HuH-7 (cell line): ENCODE data around the gene AGER.
"Not testable (repeated sequence)": the region's sequence is repeated elsewhere in the genome, so short reads cannot be mapped to it uniquely, and the experiment has no call there.

Source experiments
- DNase-seq: peaks from one replicate; pipeline ENCODE4 v3.0.0; 2011; ENCODE audit warnings: low spot score

Gene AGER

DNA sequence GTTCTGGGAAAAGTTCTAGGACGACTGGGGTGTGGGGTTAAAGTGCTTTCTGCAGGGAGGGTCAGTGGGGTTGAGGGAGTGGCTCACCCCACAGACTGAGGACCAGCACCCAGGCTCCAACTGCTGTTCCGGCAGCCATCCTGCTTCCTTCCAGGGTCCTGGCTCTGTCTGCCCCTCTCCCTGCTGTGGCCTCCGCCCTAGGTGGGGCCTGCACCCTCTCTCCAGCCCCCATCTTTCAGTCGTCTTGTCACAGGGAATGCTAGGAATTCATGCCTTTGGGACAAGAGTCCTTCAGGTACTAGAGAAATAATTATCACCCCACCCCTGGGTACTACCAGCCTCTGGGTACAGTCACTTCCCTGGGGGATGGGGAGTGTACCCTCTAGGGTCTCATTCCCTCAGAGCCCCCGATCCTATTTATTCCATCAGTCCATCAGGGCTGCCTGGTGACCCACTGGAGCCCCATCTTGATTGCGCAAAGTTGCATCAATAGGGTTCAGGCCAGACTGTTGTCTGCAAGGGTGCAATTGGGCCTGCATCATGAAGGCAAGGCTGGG is at the start of gene AGER:
Gene AGER (minus strand): TSS at position 170 of the 557 bp plus-strand sequence. CDS start 31 bp downstream, at position 139.
- no peak for DNase-seq

DNA sequence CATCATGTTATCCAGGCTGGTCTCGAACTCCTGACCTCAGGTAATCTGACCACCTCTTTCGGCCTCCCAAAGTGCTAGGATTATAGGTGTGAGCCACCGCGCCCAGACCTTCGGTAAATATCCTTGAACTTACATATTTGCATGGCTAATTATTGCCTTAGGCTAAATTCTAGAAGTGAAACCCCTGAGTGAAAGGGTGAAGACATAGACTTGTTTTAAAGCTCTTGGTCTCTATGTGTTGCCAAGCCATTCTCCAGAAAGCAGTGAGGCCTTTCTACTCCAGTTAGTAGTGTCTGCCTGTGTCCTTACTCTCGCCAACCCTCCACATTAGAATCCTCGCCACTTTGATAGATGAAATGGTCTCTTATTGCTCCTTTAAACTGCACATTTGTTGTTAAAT is 42.4 kb upstream of the AGER start:
- no peak for DNase-seq

GRCh38 chr6:32224696-32225095 is 40.6 kb upstream of the AGER start:
- no peak for DNase-seq

DNA sequence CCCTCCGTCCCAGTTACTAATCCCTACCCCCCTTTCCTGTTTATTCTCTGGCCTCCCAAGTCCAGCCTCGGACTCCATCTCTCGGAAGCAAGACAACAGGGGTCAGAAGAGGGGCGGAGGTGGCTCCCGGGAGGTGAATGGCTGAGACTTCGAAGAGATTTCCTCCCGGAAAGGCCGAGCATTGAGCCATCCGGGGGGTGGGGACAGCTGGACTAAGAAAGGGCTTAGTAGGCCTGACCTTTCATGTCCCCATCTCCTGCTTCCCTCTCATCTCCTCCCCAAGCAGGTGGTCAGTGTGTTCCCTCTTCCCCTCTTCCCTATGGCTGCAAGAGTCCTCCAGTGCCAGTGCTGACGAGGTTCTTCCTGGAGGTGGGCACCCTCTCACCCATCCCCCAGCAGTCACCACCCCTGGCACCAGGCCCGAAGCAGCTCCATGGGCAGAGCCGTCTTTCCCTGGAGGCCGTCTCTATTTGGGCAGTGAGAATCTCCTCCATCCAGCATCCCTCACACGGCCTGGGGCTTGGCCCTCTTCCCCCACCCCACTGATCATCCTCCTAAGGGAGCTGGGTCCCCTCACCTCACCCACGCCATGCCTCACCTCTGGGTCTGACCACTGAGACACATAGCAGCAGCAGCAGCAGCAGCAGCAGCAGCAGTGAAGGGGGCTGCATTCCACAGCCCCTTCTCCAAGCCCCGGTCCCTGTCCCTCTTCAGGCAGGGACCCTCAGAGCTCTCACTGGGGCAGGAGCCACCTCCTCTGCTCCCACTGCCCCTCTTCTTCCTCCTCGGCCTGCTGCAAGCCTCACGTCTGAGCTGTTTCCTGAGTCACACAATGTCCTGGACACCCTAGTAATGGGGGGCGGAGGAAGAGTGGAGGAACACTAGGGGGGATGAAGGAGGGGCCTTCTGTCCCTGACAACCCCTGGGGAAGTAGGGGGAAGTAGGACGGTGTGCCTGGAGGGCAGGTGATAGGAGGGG is 39.5 kb upstream of the AGER start, which contains the start of gene NOTCH4:
Gene NOTCH4 (minus strand): TSS at position 810 of the 978 bp plus-strand sequence. CDS start 139 bp downstream, at position 671.
- DNase-seq = no peak

- no peak for DNase-seq
Observed at GRCh38 chr6:32222333-32223230, 38.5 kb upstream of the AGER start.

DNA sequence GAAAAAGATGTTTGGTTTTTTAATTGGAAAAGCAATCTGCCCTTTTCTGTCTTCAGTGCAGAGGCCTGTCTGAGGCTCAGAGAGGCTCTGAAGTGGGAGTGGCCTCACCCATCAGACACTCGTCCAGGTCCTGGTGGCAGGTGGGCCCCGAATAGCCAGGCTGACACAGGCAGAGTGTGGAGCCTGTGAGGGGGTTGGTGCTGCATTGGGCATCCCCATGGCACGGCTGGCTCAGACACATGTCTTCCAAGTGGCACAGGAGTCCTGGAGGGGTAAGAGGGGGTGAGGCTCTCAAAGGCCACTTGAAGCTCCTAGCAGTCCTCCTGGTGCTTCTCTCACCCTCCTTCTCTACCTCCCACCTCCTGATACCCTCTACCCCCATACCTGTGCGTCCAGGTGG is 36.0 kb upstream of the AGER start:
- no peak for DNase-seq

GRCh38 chr6:32218167-32218566 is 34.1 kb upstream of the AGER start:
- DNase-seq = no peak

- no peak for DNase-seq
Observed at GRCh38 chr6:32216998-32217397, 32.9 kb upstream of the AGER start.

DNA sequence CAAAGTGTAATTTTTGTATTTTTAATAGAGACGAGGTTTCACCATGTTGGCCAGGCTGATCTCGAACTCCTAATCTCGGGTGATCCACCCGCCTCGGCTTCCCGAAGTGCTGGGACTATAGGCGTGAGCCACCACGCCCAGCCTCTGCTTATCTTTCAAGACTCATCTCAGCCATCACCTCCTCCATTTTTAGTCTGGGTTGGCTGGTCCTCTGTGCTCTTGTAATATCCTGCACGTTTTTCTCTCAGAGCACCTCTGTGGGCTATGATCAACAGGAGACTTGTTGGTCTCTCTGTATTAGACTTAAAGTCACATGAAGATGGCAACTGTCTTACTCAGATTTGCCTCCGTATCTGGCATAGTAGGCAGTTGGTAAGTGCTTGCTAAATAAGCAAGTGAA is 32.2 kb upstream of the AGER start:
- no peak for DNase-seq

DNA sequence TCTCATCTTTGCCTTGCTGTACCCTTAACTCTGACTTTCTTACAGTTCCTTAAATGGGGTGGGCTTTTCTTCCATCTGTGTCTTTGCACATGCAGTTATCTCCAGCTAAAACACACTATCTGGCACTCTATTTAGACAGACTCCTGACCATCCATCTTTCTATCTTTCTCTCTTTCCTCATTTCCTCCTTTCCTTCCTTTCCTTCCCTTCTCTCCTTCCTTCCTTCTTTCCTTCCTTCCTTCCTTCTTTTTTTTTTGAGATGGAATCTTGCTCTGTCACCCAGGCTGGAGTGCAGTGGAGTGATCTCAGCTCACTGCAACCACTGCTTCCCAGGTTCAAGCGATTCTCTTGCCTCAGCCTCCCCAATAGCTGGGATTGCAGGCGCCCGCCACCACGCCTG is 31.6 kb upstream of the AGER start:
- DNase-seq = no peak

GRCh38 chr6:32214126-32214525 is 30.1 kb upstream of the AGER start:
- no peak for DNase-seq

DNA sequence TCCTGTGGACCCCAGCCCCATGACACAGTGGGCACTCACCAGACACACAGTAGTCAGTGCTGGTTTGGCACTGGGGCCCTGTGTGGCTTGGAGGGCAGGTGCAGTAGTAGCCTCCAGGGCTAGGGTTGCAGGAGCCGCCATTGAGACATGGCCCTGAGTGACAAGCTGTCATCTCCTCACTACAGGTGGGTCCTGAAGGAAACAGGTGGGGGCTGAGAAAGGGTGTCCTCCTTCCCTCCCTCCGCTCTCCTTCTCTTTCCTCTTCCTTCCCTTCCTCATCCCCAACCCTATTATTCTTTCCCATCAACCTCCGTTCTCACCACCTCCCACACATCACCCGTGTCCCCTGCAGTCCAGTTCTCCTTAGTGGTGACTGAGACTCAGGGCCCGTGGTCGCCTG is 29.6 kb upstream of the AGER start:
- DNase-seq = no peak

DNA sequence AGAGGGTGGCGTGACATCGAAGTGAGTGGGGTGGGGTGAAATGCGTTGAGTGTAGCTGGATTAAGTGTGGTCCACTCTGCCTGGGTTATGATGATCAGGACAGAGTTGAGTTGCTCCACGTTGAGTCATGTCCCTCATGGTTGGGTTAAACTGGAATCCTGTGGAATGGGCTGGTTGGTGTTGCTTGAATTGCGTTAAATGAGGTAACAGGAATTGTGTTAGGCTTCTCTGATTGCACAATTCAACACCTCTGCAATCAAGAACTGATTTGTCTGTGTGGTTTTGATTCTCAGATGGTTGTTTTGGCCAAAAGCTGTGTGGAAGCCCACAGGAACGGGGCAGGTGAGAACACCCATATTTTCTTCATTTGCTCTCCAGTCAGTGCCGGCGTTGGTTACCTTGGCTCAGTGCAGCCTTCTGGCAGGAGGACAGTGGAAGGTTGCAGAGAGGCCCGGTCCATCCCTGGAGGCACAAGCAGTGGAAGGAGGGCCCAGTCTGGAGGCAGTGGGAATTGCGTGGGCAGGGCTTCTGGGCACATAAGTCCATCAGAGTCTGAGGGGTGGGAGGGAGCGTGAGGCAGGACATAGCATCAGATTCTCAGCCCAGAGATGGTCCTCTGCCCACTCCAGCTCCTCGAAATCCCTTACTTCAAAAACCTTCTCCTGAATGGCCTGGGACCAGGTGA is 28.2 kb upstream of the AGER start:
- DNase-seq = no peak

GRCh38 chr6:32211432-32211831 is 27.4 kb upstream of the AGER start:
- not testable (repeated sequence) for DNase-seq

DNA sequence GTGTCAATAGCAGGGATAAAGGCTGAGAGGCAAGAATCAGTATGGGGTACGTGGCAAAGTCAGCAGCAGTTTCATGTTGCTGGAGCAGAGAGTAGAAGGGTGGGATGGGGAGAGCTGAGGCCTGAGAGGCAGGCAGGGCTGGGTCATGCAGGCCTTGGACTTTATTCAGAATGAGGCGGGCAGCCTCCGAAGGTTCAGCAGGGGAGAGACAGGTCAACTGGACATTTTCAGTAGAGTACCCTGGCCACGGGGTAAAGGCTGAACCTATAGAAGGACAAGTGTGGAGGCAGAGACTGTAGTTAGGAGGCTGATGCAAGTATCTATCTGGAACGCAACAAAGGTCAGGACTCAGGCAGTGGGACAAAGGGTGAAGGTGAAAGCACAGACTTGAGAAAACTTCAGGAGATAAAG is 26.1 kb upstream of the AGER start:
- DNase-seq = no peak

GRCh38 chr6:32208996-32209395 is 24.9 kb upstream of the AGER start:
- DNase-seq = no peak

- DNase-seq = no peak
Observed at GRCh38 chr6:32204268-32204715, 20.2 kb upstream of the AGER start.

DNA sequence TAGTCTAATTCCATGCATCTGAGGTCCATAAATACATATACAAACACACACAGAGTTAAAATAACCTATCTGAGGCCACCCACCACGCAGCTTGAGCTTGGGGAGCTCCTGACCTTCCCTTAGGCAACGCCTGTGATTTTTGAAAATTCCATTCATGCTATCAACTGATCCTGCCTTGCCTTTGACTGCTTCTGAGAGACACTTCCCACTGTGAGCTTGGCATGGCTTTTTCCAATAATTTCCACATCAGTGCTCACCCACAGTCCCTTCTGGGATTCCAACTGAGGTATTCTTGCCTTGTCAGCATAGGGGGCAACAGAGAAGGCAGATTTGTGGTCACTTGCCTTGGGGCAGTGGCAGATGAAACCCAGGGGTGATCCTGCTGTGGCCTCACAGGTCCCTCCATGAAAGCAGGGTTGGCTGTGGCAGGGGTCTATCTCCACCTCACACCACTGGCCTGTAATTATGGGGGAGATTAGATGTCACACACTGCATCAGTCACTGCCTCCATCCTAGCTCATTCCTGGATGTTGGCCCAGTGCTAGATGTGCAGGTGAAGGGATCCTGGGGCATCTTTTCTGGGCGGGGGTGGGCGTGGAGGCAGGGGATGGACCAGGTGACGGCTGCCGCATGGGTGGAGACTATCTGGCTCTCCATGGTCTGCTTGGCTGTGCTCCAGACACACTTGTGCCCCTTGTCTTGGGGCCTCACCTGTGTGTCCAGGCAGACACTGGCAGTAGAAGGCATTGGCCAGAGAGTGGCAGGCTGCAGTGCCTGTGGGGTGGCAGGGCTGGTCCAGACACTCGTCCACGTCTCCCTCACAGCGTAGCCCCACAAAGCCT is 19.6 kb upstream of the AGER start:
- DNase-seq = no peak

- no peak for DNase-seq
Observed at GRCh38 chr6:32202186-32202585, 18.1 kb upstream of the AGER start.

- DNase-seq = no peak
Observed at GRCh38 chr6:32200711-32201475, 16.8 kb upstream of the AGER start.
